ENCODE measurements around the gene RRP12.

Gene RRP12

DNA sequence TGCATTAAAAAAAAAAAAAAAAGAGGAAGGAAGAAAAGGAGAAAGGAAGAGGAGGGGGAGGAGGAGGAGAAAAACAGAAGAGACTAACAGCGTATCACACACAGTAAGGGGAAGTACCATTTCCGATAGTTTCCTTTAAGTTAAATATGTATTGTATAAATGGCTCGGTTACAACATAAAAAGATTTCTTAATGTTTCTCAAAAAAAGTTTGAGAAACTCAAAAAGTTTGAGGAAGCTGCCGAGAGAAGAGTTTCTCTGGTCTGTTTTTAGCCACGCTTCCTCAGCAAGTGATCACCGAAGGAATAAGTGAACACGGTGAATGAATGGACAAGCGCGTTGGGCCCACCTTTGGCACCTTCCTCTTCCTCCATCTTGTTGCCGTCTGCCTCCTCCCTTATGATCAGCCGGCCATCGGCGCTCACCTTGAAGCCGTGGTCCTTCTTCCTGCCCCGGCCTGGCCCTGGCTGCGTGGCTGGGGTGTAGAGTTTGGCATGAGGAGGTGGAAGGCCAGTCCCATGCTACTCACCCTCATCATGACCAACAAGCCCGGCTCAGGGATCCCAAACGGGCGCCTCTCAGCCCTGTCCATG, 35.3 kb downstream of the RRP12 start:
- no peak for DNase-seq (ENCODE audit: extremely low spot score)
- POLR2A ChIA-PET = no interaction called here
- TF ChIP-seq, protein P1, sequence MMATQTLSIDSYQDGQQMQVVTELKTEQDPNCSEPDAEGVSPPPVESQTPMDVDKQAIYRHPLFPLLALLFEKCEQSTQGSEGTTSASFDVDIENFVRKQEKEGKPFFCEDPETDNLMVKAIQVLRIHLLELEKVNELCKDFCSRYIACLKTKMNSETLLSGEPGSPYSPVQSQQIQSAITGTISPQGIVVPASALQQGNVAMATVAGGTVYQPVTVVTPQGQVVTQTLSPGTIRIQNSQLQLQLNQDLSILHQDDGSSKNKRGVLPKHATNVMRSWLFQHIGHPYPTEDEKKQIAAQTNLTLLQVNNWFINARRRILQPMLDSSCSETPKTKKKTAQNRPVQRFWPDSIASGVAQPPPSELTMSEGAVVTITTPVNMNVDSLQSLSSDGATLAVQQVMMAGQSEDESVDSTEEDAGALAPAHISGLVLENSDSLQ (IDR thresholded peaks at IDR 0.05) = no peak
- no peak for TF ChIP-seq FOXA1 (IDR thresholded peaks at IDR 0.05)
- no peak for TF ChIP-seq BHLHE40 (IDR thresholded peaks at IDR 0.05; ENCODE audit: borderline replicate concordance)
- CTCF ChIA-PET = no interaction called here

DNA sequence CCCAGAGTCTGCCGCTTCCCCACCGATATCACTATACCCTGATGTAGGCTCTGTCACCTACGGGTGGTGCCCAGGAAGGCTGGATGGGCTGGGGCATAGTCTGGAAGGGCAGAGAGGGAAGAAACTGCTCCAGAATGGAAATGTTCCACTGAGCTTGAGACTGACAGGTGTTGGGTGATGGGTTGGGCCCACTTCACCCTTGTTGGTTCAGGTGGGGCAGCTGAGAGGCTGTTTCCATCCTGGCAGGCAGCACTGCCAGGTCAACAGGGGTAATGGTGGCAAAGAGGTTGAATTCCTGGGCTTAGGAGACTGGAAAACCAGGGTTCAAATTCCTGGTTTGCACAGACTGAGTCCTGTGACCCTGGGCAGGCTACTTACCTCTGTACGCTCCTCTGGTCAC, 38.1 kb downstream of the RRP12 start:
- ChIA-PET POLR2A (no interaction called here), CTCF (no interaction called here)
- no peak for TF ChIP-seq TARDBP (IDR thresholded peaks at IDR 0.05)
- no peak for TF ChIP-seq BHLHE40 (IDR thresholded peaks at IDR 0.05; ENCODE audit: borderline replicate concordance)
- TF ChIP-seq SUZ12 (IDR thresholded peaks at IDR 0.05) = no peak
- TF ChIP-seq FOXM1 (IDR thresholded peaks at IDR 0.05; ENCODE audit: borderline replicate concordance) = no peak
- TF ChIP-seq SP1 (IDR thresholded peaks at IDR 0.05) = no peak
- TF ChIP-seq ARNT (IDR thresholded peaks at IDR 0.05) = no peak
- TF ChIP-seq FOXA1 (IDR thresholded peaks at IDR 0.05) = no peak
- no peak for TF ChIP-seq FOXK2 (IDR thresholded peaks at IDR 0.05)
- TF ChIP-seq LEF1 (IDR thresholded peaks at IDR 0.05; ENCODE audit: borderline replicate concordance) = no peak
- TF ChIP-seq L3MBTL2 (conservative IDR thresholded peaks at IDR 0.05) = no peak
- no peak for TF ChIP-seq ZNF384 (IDR thresholded peaks at IDR 0.05)
- TF ChIP-seq NFRKB (IDR thresholded peaks at IDR 0.05) = no peak
- no peak for TF ChIP-seq ELF4 (IDR thresholded peaks at IDR 0.05)
- TF ChIP-seq, protein P1 (IDR thresholded peaks at IDR 0.05) = no peak
- no peak for TF ChIP-seq HDGF (IDR thresholded peaks at IDR 0.05; ENCODE audit: borderline replicate concordance)
- no peak for DNase-seq (ENCODE audit: extremely low spot score)

DNA sequence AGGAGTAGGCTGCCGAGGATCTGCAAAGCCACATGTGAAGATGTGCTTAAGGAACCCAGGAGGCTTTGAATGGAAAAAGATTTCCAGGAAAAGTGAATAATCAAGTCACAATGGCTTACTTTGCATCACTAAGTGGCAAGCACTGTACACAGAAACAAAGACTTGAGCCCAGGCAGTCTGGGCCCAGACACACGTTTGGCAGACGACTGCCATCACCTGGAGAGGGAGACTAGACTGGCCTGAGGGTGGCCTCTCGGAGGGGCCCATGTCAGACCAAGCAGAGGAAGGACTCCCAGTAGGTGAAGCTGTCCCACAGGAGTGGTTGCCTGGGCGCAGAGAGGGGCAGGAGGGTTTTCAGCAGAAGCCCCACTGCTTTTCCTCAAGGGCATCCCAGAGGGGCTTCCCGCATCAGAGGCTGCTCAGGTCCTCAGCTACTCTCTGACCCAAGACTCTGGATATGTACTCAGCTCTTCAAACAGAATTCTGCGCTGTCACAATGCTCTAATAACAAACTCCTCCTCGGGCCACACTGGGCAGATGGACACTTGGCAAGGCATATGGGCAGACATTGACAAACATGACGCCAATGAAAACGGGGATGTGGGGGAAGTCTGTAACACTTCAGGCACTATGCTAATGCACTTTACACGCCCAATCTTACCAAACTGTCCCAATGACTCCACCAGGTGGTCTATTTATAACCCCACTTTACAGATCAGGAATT, 38.7 kb downstream of the RRP12 start:
- DNase-seq (ENCODE audit: extremely low spot score) = no peak
- CTCF ChIA-PET = no interaction called here
- TF ChIP-seq ZNF384 (IDR thresholded peaks at IDR 0.05) (no peak), TARDBP (IDR thresholded peaks at IDR 0.05) (no peak), FOXM1 (IDR thresholded peaks at IDR 0.05; ENCODE audit: borderline replicate concordance) (no peak), BHLHE40 (IDR thresholded peaks at IDR 0.05; ENCODE audit: borderline replicate concordance) (no peak), LEF1 (IDR thresholded peaks at IDR 0.05; ENCODE audit: borderline replicate concordance) (no peak), ELF4 (IDR thresholded peaks at IDR 0.05) (no peak), ARNT (IDR thresholded peaks at IDR 0.05) (no peak), HDGF (IDR thresholded peaks at IDR 0.05; ENCODE audit: borderline replicate concordance) (no peak), SUZ12 (IDR thresholded peaks at IDR 0.05) (no peak), L3MBTL2 (conservative IDR thresholded peaks at IDR 0.05) (no peak), SP1 (IDR thresholded peaks at IDR 0.05) (no peak), NFRKB (IDR thresholded peaks at IDR 0.05) (no peak), CTBP1 (IDR thresholded peaks at IDR 0.05; ENCODE audit: borderline replicate concordance) (no peak), FOXA1 (IDR thresholded peaks at IDR 0.05) (no peak), FOXK2 (IDR thresholded peaks at IDR 0.05) (no peak)
- TF ChIP-seq, protein P1 (IDR thresholded peaks at IDR 0.05) = no peak
- POLR2A ChIA-PET = no interaction called here

DNA sequence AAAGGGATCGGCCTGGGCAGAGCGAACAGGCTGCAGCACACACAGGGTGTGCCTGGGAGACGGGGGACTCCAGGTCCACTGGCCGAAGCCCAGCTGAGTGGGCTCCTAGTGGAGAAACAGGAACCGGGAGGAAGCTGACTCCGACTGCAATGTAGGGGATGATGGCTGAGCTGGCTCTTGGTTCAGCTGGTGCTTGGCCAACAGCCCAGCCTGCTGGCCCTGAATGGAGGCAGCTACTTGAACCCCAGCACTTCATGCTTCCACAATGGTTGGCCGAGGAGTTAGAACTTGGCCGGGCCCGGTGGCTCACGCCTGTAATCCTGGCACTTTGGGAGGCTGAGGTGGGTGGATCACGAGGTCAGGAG, 39.6 kb downstream of the RRP12 start:
- CTCF ChIA-PET = no interaction called here

DNA sequence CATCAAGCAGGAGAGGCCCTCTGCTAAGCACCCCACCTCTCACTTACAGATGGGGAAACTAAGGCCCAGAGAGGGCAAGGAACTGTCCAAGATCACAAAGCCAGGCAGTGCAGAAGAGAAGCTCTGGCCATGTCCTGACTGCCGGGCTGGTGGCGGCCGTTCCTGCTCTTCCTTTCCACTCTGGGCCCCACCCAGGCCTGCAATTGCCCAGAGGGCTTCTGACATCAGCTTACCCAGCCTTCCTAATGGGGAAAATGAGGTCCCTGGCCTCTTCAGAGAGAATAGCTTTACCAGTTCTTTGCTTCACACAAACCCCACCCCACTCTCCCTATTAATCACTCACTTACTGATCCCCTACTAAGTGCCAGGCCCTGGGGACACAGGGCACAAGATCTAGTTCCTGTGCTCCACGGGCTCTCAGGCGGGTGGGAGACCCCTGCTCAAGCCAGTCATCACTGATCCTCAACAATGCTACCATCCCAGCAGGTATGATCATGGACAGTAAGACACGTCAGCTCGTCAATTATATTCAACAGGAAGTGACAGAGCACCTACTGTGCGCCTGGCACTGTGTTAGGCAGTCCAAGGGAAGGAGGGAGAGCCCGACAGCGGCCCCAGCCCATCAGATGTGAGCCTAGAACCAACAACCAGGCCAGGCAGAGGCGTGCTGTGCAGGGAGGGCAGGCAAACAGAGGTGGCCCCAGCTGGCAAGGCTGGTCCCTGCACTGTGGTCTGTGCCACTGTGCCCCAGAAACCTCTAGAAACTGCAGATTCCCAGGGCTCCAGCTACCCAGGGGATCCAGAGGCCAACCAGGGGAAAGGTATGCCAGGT, 40.2 kb downstream of the RRP12 start:
- POLR2A ChIA-PET = no interaction called here
- no peak for TF ChIP-seq SUZ12 (IDR thresholded peaks at IDR 0.05)
- no peak for TF ChIP-seq FOXA1 (IDR thresholded peaks at IDR 0.05)
- no peak for TF ChIP-seq TARDBP (IDR thresholded peaks at IDR 0.05)
- TF ChIP-seq ELF4 (IDR thresholded peaks at IDR 0.05) = no peak
- no peak for TF ChIP-seq HDGF (IDR thresholded peaks at IDR 0.05; ENCODE audit: borderline replicate concordance)
- TF ChIP-seq SP1 (IDR thresholded peaks at IDR 0.05) = no peak
- TF ChIP-seq BHLHE40 (IDR thresholded peaks at IDR 0.05; ENCODE audit: borderline replicate concordance) = no peak
- no peak for TF ChIP-seq CTBP1 (IDR thresholded peaks at IDR 0.05; ENCODE audit: borderline replicate concordance)
- CTCF ChIA-PET = no interaction called here
- DNase-seq (ENCODE audit: extremely low spot score) = no peak

More for the DNA sequence above, 39.6 kb downstream of the RRP12 start:
- TF ChIP-seq TARDBP (IDR thresholded peaks at IDR 0.05) (no peak), L3MBTL2 (conservative IDR thresholded peaks at IDR 0.05) (no peak), BHLHE40 (IDR thresholded peaks at IDR 0.05; ENCODE audit: borderline replicate concordance) (no peak)
- TF ChIP-seq, protein P1 (IDR thresholded peaks at IDR 0.05) = no peak
- POLR2A ChIA-PET = no interaction called here
- DNase-seq (ENCODE audit: extremely low spot score) = no peak
